ENCODE measurements around the gene ROR2. TPM values are rescaled to one million over a fixed set of nuclear protein-coding genes. Genes with fewer than 3 reads are reported as not detected.
"Not testable (repeated sequence)": the region's sequence is repeated elsewhere in the genome, so short reads cannot be mapped to it uniquely, and the experiment has no call there.

Gene ROR2
- total RNA-seq, 4 donors from 2014 or later: 9.5 to 17.7 (median 15.9) TPM

GRCh38 chr9:91549177-91549576 is 400.9 kb downstream of the ROR2 start:
- DNase-seq: no peak
- 84 to 85% methylated on average over 5 of the region's 5 CpGs for WGBS, 2 donors

GRCh38 chr9:91547081-91547480 is 402.9 kb downstream of the ROR2 start:
- Histone ChIP-seq H3K9me3 (no peaks in the 10 kb centered on the region), H3K4me3 (replicated peaks in 1 of 3) (no peak overlapping the region), H3K4me1 (no peaks in the 10 kb centered on the region), H3K27me3 (no peaks in the 10 kb centered on the region), H3K36me3 (no peaks in the 10 kb centered on the region), H3K27ac (no peak overlapping the region)
- DNase-seq: no peak
- 93 to 97% methylated on average over 2 of the region's 2 CpGs for WGBS, 2 donors
- intact Hi-C loops (cut with DNase I): no loop called here
- TF ChIP-seq CTCF (IDR thresholded peaks at IDR 0.05) (no peak), POLR2A (IDR thresholded peaks at IDR 0.05) (no peak)

More at GRCh38 chr9:91549177-91549576, 400.9 kb downstream of the ROR2 start:
- Histone ChIP-seq H3K4me1 (no peaks in the 10 kb centered on the region), H3K27ac (no peak overlapping the region), H3K36me3 (no peaks in the 10 kb centered on the region), H3K27me3 (no peaks in the 10 kb centered on the region), H3K9me3 (no peaks in the 10 kb centered on the region), H3K4me3 (replicated peaks in 1 of 3) (no peak overlapping the region)
- intact Hi-C loops (cut with DNase I): no loop called here
- no peak for TF ChIP-seq POLR2A (IDR thresholded peaks at IDR 0.05)
- TF ChIP-seq CTCF (IDR thresholded peaks at IDR 0.05): no peak

GRCh38 chr9:91546574-91546973 is 403.5 kb downstream of the ROR2 start:
- H3K27me3 ChIP-seq: no peaks in the 10 kb centered on the region
- no peaks in the 10 kb centered on the region for H3K9me3 ChIP-seq
- H3K4me3 ChIP-seq (replicated peaks in 1 of 3): no peak overlapping the region
- H3K36me3 ChIP-seq: no peaks in the 10 kb centered on the region
- DNase-seq: no peak
- no peak overlapping the region for H3K27ac ChIP-seq
- no peaks in the 10 kb centered on the region for H3K4me1 ChIP-seq
- no peak for TF ChIP-seq POLR2A (IDR thresholded peaks at IDR 0.05)
- no peak for TF ChIP-seq CTCF (IDR thresholded peaks at IDR 0.05)
- WGBS, 2 donors: 90 to 96% methylated on average over 4 of the region's 4 CpGs
- intact Hi-C loops (cut with DNase I): no loop called here

- TF ChIP-seq POLR2A (IDR thresholded peaks at IDR 0.05): no peak
- TF ChIP-seq CTCF (IDR thresholded peaks at IDR 0.05): no peak
- Histone ChIP-seq H3K27me3 (no peaks in the 10 kb centered on the region), H3K9me3 (no peaks in the 10 kb centered on the region), H3K4me3 (replicated peaks in 1 of 3) (no peak overlapping the region), H3K27ac (no peak overlapping the region), H3K36me3 (no peaks in the 10 kb centered on the region), H3K4me1 (no peaks in the 10 kb centered on the region)
- 70 to 73% methylated on average over 3 of the region's 3 CpGs for WGBS, 2 donors
- intact Hi-C loops (cut with DNase I): no loop called here
- no peak for DNase-seq
Observed at GRCh38 chr9:91541734-91542133, 408.3 kb downstream of the ROR2 start.

GRCh38 chr9:91540506-91540905 is 409.5 kb downstream of the ROR2 start:
- intact Hi-C loops (cut with DNase I); H3K4me3 ChIP-seq (replicated peaks in 1 of 3); DNase-seq; H3K36me3 ChIP-seq; H3K27ac ChIP-seq; H3K9me3 ChIP-seq; H3K4me1 ChIP-seq; H3K27me3 ChIP-seq: not testable (repeated sequence)
- WGBS, 2 donors: 89 to 91% methylated on average over 4 of the region's 4 CpGs

- Histone ChIP-seq H3K27me3 (no peaks in the 10 kb centered on the region), H3K36me3 (no peaks in the 10 kb centered on the region), H3K4me3 (replicated peaks in 1 of 3) (no peak overlapping the region), H3K27ac (no peak overlapping the region), H3K9me3 (no peaks in the 10 kb centered on the region), H3K4me1 (no peaks in the 10 kb centered on the region)
- intact Hi-C loops (cut with DNase I): no loop called here
- WGBS, 2 donors: 26 to 42% methylated on average over 3 of the region's 3 CpGs
- peak in 1 of 2 donors; percentile 2 for DNase-seq
- TF ChIP-seq CTCF (IDR thresholded peaks at IDR 0.05): no peak
- no peak for TF ChIP-seq POLR2A (IDR thresholded peaks at IDR 0.05)
Observed at GRCh38 chr9:91536211-91536691, 413.8 kb downstream of the ROR2 start.

All from thyroid gland (tissue), 4 donors.